Gastrocnemius medialis (tissue), 4 donors: ENCODE results near the gene DPP3. TPM values are rescaled to one million over a fixed set of nuclear protein-coding genes. Genes with fewer than 3 reads are reported as not detected.
"Not testable (repeated sequence)": the region's sequence is repeated elsewhere in the genome, so short reads cannot be mapped to it uniquely, and the experiment has no call there.

ENCODE experiments used
- ATAC-seq, 2 donors: fragments of 150-250 bp; one replicate each; pipeline ENCODE4 v1.9.1; 2016
- DNase-seq, 2 donors: peaks; one replicate each; pipeline ENCODE4 v3.0.0-alpha.2; 2019
- H3K27ac ChIP-seq, 4 donors: fragments of 200-600 bp; sonication (generic); 1 replicate in 1 of 4; 2 replicates in 3 of 4; pipeline ENCODE4 v1.5.1; 2016 to 2018; ENCODE audit warnings: mild to moderate bottlenecking in 2 of 4, moderate library complexity in 1 of 4
- H3K27me3 ChIP-seq, 3 donors: fragments of 200-600 bp; sonication (generic) in 2 of 3; 1 replicate in 1 of 3; 2 replicates in 2 of 3; pipeline versions ENCODE4 v1.5.1 to v1.6.0; 2016 to 2019; ENCODE audit warnings: mild to moderate bottlenecking in 1 of 3, moderate library complexity in 1 of 3
- H3K36me3 ChIP-seq, 2 donors: fragments of 200-600 bp; sonication (generic) in 1 of 2; one replicate each; pipeline ENCODE4 v1.5.1; 2017 to 2018
- H3K4me1 ChIP-seq, 2 donors: fragments of 200-600 bp; sonication (generic) in 1 of 2; one replicate each; pipeline ENCODE4 v1.5.1; 2016 to 2017; ENCODE audit warnings: mild to moderate bottlenecking in 2 of 2
- H3K4me3 ChIP-seq, 4 donors: fragments of 200-600 bp; sonication (generic) in 3 of 4; 1 replicate in 1 of 4; 2 replicates in 3 of 4; pipeline ENCODE4 v1.5.1; 2016 to 2019; ENCODE audit warnings: mild to moderate bottlenecking in 2 of 4
- H3K9me3 ChIP-seq, 3 donors: fragments of 200-600 bp; sonication (generic) in 2 of 3; 1 replicate in 1 of 3; 2 replicates in 2 of 3; pipeline ENCODE4 v1.5.1; 2016 to 2019
- CTCF ChIP-seq, 5 experiments: fragments of 450-650 bp in 3 of 5; fragments of 200-600 bp in 2 of 5; sonication (generic) in 2 of 5; IDR thresholded peaks in 4 of 5; conservative IDR thresholded peaks in 1 of 5; 1 replicate in 4 of 5; 2 replicates in 1 of 5; pipeline ENCODE4 v1.5.1; 2016 to 2019; ENCODE audit warnings: antibody characterized with exemption in 5 of 5, mild to moderate bottlenecking in 3 of 5, moderate library complexity in 3 of 5
- POLR2A ChIP-seq, 2 donors: fragments of 450-650 bp; IDR thresholded peaks; one replicate each; pipeline ENCODE4 v1.6.1; 2017; ENCODE audit warnings: antibody characterized with exemption in 2 of 2, mild to moderate bottlenecking in 2 of 2, moderate library complexity in 2 of 2
- in situ Hi-C, 4 donors: fragments of 200-750 bp; cut with MboI; loops; one replicate each; pipeline versions ENCODE4 v1.15.0 to v1.8.0; 2017; ENCODE audit warnings: low sequenced_read_pairs in 4 of 4
- intact Hi-C: fragments of 100-400 bp; cut with DNase I; formaldehyde crosslinking; loops from one replicate; pipeline ENCODE4 v1.15.1; 2023; ENCODE audit warnings: low total_unique reads
- total RNA-seq, 4 donors: library from RNA; depleted of rRNA; stranded (reverse); fragments of >200 nt; gene quantifications; one replicate each; pipeline versions ENCODE4 v1.1.0 to v1.2.3, GENCODE V29; 2016

DPP3 gene
- total RNA-seq, 4 donors from 2014 or later = 28.5 to 58.5 (median 37.4) TPM

GRCh38 chr11:66457826-66458225 lies 22.4 kb upstream of the DPP3 start:
- no peak for TF ChIP-seq CTCF (IDR thresholded peaks at IDR 0.05 in 4 of 5, conservative IDR thresholded peaks at IDR 0.05 in 1 of 5)
- TF ChIP-seq POLR2A (IDR thresholded peaks at IDR 0.05) = no peak
- intact Hi-C loops (no loop called here), in situ Hi-C loops (no loop called here)
- H3K4me3 ChIP-seq = no peak overlapping the region
- no peak for ATAC-seq
- DNase-seq = no peak
- no peaks in the 10 kb centered on the region for H3K36me3 ChIP-seq
- H3K27ac ChIP-seq = no peak overlapping the region
- no peaks in the 10 kb centered on the region for H3K27me3 ChIP-seq
- H3K9me3 ChIP-seq = no peaks in the 10 kb centered on the region
- H3K4me1 ChIP-seq = no peaks in the 10 kb centered on the region

- TF ChIP-seq CTCF (IDR thresholded peaks at IDR 0.05 in 4 of 5, conservative IDR thresholded peaks at IDR 0.05 in 1 of 5) = no peak
- TF ChIP-seq POLR2A (IDR thresholded peaks at IDR 0.05) = no peak
- in situ Hi-C loops = no loop called here
- Histone ChIP-seq H3K27me3 (no peaks in the 10 kb centered on the region), H3K27ac (no peak overlapping the region), H3K9me3 (no peaks in the 10 kb centered on the region), H3K4me3 (no peak overlapping the region), H3K36me3 (no peaks in the 10 kb centered on the region), H3K4me1 (no peaks in the 10 kb centered on the region)
- intact Hi-C loops = no loop called here
- no peak for ATAC-seq
- no peak for DNase-seq
These were observed 21.0 kb upstream of the DPP3 start for GRCh38 chr11:66459138-66459778.

GRCh38 chr11:66462010-66462409 lies 18.2 kb upstream of the DPP3 start:
- in situ Hi-C loops (no loop called here), intact Hi-C loops (no loop called here)
- DNase-seq = no peak
- Histone ChIP-seq H3K4me1 (peaks cover 0 to 5% of the 10 kb centered on the region in 2 donors), H3K4me3 (no peak overlapping the region), H3K9me3 (no peaks in the 10 kb centered on the region), H3K27me3 (no peaks in the 10 kb centered on the region), H3K36me3 (no peaks in the 10 kb centered on the region), H3K27ac (no peak overlapping the region)
- TF ChIP-seq POLR2A (IDR thresholded peaks at IDR 0.05) = no peak
- TF ChIP-seq CTCF (IDR thresholded peaks at IDR 0.05 in 4 of 5, conservative IDR thresholded peaks at IDR 0.05 in 1 of 5) = no peak
- ATAC-seq = no peak

- Histone ChIP-seq H3K36me3 (no peaks in the 10 kb centered on the region), H3K4me1 (peaks cover 6 to 10% of the 10 kb centered on the region in 2 donors), H3K27me3 (no peaks in the 10 kb centered on the region), H3K9me3 (no peaks in the 10 kb centered on the region), H3K27ac (no peak overlapping the region), H3K4me3 (no peak overlapping the region)
- DNase-seq (no peak), ATAC-seq (no peak)
- no peak for TF ChIP-seq POLR2A (IDR thresholded peaks at IDR 0.05)
- TF ChIP-seq CTCF (IDR thresholded peaks at IDR 0.05 in 4 of 5, conservative IDR thresholded peaks at IDR 0.05 in 1 of 5) = no peak
- in situ Hi-C loops (no loop called here), intact Hi-C loops (no loop called here)
These were observed 17.3 kb upstream of the DPP3 start for GRCh38 chr11:66462911-66463310.

DNA sequence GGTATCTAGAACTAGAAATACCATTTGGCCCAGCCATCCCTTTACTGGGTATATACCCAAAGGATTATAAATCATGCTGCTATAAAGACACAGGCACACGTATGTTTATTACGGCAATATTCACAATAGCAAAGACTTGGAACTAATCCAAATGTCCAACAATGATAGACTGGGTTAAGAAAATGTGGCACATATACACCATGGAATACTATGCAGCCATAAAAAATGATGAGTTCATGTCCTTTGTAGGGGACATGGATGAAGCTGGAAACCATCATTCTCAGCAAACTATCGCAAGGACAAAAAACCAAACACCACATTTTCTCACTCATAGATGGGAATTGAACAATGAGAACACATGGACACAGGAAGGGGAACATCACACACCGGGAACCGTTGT lies 16.1 kb upstream of the DPP3 start:
- ATAC-seq, in situ Hi-C loops, H3K27ac ChIP-seq, H3K27me3 ChIP-seq, intact Hi-C loops, H3K36me3 ChIP-seq, H3K9me3 ChIP-seq, H3K4me3 ChIP-seq, DNase-seq: not testable (repeated sequence)
- H3K4me1 ChIP-seq = peaks cover 6 to 10% of the 10 kb centered on the region in 2 donors
